Midbrain (tissue), 1 donor: Measurements from ENCODE around the gene TDRD12.

ENCODE experiments used
- DNase-seq: peaks from one replicate; lab custom pipeline; 2025; lab: John Stamatoyannopoulos, UW

Gene TDRD12, protein sequence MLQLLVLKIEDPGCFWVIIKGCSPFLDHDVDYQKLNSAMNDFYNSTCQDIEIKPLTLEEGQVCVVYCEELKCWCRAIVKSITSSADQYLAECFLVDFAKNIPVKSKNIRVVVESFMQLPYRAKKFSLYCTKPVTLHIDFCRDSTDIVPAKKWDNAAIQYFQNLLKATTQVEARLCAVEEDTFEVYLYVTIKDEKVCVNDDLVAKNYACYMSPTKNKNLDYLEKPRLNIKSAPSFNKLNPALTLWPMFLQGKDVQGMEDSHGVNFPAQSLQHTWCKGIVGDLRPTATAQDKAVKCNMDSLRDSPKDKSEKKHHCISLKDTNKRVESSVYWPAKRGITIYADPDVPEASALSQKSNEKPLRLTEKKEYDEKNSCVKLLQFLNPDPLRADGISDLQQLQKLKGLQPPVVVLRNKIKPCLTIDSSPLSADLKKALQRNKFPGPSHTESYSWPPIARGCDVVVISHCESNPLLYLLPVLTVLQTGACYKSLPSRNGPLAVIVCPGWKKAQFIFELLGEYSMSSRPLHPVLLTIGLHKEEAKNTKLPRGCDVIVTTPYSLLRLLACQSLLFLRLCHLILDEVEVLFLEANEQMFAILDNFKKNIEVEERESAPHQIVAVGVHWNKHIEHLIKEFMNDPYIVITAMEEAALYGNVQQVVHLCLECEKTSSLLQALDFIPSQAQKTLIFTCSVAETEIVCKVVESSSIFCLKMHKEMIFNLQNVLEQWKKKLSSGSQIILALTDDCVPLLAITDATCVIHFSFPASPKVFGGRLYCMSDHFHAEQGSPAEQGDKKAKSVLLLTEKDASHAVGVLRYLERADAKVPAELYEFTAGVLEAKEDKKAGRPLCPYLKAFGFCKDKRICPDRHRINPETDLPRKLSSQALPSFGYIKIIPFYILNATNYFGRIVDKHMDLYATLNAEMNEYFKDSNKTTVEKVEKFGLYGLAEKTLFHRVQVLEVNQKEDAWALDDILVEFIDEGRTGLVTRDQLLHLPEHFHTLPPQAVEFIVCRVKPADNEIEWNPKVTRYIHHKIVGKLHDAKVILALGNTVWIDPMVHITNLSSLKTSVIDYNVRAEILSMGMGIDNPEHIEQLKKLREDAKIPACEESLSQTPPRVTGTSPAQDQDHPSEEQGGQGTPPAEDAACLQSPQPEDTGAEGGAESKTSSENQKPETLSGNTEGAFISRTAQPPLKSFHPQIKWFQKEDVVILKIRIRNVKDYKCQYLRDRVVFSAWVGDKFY (N-terminal part only)

DNA sequence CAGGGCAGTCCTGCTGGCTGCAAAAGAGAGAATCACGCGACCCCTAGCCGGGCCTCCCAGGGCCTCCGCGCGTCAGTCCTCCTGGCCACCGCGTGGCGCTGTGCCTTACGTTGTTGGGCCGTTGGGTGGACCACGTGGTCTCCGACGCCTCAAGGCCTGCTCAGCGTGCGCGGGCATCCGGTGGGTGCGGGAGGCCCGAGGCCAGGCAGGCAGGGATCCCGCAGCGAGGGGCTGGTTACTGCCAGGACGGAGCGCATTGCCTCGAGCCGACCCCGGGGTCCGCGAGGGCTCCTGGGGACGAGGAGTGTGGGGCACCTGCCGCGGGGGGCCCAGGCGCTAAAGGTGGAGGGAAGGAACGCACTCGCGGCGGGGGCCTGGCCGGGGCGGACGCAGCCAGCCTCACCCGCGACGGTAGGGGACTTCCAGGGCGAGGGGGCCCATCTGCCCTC, at the start of gene TDRD12:
TSS of gene TDRD12 (plus strand) at position 157 of the 449 bp plus-strand sequence. CDS start 306 bp downstream, outside the sequence.
- DNase-seq, result no peak

DNA sequence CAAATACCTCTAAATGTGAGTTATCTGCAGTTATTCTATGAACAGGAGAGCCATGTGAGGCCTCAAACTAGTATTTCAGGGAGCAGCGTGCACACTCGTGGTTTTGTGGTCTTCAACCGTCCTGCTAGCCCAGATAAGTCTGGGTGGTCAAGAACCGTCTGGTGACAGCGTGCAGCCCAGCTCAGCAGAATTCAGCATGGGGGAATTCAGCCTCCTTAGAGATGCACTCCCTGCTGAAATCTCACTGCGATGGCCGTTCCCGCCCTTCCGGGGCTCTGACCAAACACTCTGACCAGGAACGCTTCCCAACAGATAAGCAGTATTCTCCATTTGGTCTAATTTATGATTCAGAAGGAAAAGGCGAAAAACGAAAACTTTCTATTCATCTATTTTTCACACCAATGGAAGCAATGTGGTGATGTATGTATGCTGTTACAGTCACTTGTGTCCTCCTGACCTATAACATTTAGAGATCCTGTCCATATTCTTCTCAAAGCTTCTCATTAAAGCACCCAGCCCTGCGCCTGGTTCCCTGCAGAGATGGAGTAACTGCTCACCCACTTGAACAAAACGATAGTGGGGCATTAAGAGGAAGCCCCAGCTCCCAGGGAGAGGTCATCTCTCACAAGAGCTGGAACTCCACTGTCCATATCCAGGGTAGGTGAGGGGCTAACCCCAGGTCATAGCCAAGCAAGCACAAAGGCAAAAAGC, 47.5 kb upstream of the TDRD12 start:
- DNase-seq, result no peak

DNA sequence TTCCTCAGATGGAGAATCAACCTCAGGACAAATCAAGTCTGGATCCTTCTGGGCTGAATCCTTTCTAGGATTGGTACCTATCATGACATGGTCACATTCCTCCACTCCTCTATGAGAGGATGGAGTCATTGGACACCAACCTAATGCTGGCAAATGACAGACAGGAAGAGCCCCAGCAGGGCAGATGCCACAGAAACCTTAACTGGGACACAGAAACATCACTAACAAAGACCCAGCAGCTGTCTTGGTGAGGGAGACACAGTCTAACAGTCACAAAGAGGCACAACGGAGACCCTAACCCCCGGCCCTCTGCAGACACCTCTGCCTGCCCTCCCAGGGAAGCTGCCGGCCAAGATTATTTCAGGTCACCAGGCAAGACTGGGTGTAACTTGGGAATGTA, 46.7 kb upstream of the TDRD12 start:
- no peak for DNase-seq

DNA sequence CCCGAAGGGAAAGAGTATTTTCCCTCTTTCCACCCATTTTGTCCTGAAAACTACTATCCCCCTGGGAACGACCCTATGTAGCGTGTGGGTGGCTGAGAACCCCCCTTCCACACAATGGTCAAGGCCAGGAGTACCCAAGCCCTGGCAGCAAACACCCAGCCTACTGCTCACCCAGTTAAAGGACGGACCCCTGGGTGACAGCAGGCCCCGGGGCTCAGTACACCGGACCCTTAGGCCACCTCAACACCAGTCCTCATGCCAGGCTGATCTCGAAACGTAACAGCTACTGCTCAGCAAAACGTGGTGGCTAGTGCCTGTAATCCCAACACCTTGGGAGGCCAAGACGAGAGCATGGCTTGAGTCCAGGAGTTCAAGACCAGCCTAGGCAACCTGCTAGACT, 46.0 kb upstream of the TDRD12 start:
- DNase-seq, result no peak

DNA sequence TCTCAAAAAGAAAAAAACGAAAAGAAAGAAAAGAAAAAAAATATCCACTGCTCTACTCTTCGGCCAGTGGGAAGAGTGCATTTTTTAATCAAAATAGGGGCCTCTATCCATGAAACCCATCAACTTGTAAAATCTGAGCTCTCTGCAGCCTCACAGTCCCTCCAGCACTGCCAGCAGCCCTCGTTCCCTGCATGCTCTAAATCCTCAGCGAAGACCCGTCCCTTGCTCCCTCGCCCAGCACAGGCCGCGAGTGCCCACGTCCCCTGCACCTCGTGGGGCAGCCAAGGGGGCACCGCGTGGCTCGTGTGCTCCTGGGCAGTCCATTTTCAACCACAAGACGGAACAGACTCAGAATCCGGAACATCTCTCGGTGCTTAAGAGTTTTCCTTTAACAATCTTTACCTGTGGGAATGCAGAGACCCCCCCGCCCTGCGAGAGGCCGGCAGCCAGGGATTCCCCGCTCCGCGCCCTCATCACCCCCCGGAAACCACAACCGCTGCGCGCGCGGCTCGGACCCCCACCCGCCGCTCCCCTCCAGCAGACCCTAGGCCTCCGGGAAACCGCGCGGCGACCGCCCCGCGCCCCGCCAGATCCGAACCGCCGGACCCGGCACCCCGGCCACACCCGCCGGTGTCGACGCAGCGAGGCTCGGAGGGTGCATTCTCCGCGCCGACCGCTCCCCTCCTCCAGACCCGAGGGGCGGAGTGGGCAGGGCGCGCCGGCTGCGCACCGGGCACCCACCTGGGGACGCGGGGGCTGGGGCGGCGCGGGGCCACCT, 45.2 kb upstream of the TDRD12 start:
- peak; percentile 4 for DNase-seq

DNA sequence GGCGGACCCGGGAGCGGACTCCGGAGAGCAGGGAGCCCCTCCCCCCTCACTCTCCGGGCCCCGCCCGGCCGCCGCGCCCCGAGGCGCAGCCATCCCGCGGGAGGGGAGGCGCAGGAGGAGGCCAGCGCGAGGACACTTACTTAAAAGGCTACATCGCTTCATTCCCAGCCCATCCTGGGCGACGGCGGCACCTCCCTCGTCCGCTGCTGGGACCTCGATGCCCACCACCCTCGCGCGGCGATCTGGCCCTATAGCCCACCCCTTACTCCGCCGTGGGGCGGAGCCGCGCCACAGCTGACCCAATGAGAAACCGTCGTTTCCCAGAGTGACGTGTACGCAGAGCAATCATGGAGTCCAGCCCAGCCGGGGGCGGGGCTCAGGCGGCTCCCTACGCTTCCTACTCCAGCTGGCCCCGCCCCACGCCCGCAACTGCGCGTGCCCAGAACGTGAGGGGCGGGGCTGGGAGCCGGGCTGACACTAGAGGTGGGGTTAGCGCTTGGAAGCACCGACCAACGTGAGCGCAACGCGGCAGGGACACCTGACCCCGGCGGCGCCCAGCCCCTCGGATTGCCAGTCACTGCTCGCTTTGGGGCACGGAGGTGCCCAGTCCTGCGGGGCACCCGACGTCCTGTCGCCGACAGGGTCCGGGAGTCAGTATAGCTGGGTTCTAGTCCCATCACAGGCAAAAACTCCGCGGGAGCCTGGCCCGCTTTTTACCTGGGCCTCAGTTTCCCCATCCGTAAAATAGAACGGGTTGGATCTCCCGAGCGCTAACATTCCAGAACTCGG, 44.4 kb upstream of the TDRD12 start, which contains the start of gene ANKRD27:
TSS of gene ANKRD27 (minus strand) at position 250 of the 789 bp plus-strand sequence. CDS start 16,165 bp downstream, outside the sequence.
- DNase-seq, result peak; percentile 99

DNA sequence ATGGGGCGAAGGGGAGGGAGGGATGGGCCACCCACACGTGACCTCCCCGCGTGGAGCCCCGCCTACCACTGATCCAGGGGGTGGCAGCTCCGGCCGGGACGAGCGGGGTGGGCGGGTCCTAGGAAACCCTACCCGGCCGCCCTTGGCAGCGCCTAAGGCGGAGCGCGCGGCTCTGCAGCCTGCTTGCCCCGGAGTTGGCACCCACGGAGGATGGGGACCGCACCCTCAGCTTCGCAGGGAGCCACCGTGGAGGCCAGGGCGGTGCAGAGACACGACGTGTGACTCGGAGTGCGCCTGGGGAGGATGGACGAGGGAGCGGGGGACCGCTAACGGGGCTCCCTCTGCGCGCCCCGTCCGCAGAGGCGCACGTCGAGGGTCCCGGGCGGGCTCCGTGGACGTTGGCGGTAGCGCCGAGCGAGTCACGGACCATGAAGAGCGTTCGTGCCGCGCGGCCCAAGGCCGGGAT, 43.8 kb upstream of the TDRD12 start, which contains the start of gene RGS9BP:
TSS of gene RGS9BP (plus strand) at position 129 of the 466 bp plus-strand sequence. CDS start 416 bp downstream, outside the sequence.
- DNase-seq, result peak; percentile 69

DNA sequence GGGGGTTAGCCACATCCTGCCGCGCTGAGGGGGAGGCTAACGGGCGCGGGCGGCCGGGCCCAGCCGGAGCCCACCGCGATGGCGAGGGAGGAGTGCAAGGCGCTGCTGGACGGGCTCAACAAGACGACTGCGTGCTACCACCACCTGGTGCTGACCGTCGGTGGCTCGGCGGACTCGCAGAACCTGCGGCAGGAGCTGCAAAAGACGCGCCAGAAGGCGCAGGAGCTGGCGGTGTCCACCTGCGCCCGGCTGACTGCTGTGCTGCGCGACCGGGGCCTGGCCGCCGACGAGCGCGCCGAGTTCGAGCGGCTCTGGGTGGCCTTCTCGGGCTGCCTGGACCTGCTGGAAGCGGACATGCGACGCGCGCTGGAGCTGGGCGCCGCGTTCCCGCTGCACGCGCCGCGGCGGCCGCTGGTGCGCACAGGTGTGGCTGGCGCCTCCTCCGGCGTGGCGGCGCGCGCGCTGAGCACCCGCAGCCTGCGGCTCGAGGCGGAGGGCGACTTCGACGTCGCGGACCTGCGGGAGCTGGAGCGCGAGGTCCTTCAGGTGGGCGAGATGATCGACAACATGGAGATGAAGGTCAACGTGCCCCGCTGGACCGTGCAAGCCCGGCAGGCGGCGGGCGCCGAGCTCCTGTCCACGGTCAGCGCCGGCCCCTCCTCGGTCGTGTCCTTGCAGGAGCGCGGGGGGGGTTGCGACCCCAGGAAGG, 43.2 kb upstream of the TDRD12 start:
- DNase-seq, result no peak

DNA sequence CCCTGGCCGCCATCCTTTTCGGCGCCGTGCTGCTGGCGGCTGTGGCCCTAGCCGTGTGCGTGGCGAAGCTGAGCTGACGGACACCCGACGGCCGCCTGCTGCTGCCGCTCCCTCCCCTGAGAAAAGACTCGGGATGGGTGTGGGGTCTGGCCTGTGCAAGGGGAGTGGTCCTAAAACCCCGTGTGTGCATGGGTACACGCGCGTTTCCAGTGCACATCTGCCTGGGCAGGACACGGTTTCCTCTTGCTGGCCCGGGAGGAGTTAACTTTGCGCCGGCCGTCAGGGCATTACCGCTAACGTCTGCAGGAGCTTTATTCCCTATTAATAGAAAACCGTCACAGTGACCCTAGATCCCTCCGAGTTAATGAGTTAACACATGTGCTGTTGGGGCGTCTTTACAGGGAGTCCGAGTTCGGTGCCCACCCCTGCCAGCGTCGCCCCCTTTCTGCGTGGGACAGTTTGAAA, 42.6 kb upstream of the TDRD12 start:
- no peak for DNase-seq

DNA sequence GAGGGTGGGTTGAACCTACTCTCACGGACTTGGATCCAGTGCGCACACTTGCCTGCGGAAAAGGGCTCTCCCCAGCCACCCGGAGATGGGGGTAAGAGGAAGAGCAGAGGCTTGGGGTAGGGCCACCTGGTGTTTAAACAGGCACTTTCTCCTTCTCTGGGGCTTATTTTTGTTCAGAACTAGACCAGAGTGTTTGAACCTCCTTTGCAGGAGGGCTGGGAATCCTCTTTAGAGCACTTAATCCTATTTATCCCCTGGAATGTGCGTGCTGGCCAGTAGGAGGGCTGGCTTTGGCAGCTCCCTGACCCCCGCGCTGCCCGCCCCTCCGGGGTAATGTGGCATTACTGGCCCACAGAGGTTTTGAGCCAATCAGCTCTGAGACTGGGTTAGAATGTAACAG, 41.9 kb upstream of the TDRD12 start:
- no peak for DNase-seq

DNA sequence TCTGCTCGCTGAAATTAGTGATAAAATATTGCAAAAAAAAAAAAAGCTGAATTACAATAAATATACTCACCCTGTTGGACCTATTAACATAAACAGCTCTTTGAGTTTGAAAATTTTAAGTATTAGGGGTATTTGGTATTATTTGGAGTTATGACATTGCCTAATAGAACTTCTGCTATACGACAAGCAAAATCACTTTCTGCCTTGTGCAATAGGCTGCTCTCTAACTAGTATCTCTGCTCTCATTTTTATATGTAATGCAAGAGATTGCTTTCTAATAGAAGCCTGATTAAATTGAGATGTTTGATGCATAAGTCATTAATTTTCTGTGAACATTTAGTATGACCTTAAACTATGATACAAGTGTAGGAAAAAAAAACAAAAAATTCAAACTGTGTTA, 38.6 kb upstream of the TDRD12 start:
- no peak for DNase-seq

DNA sequence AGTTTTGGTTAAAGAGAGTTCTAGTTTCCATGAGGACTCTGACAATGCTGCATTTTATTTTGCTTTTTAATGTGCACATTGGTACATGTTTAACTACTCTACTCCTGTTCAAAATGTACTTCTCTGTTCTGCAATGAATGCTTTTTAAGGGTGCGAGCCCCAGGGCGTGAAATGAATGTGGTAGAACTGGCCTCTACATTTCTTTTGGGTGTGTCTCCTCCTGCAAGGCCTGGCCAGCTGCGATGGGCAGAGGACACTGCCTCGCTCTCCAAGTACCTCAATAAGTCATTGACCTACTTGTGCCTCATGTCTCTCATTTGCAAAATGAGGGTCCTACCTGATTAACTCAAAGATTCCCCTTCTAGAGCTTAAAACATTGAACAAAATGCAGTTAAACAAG, 37.2 kb upstream of the TDRD12 start:
- DNase-seq, result no peak

DNA sequence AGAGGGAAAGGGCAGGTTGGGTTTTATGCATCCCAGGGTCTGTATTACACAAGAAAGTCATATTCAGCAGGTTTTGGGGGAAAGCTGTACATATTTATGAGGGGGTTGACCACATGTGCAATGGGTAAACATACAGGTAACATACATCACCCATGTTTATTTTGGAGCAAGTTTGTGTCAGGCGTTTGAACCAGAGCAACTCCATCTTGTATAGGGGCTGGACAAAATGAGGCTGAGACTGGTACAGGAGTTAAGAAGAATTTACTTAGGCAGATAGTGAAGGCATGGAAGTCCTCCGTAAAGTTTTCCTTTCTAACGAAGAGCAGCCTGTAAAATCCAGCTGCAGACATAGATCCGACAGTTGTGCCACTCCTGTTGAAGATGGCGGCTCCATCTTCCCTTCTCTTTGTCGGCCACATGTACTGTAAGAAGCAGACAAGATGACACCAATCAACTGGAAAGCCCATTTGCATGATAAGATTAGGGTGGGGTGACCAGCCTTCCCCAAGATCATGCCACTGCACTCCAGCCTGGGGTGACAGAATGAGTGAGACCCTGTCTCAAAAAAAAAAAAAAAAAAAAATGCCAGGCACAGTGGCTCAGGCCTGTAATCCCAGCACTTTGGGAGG, 32.6 kb upstream of the TDRD12 start:
- no peak for DNase-seq

DNA sequence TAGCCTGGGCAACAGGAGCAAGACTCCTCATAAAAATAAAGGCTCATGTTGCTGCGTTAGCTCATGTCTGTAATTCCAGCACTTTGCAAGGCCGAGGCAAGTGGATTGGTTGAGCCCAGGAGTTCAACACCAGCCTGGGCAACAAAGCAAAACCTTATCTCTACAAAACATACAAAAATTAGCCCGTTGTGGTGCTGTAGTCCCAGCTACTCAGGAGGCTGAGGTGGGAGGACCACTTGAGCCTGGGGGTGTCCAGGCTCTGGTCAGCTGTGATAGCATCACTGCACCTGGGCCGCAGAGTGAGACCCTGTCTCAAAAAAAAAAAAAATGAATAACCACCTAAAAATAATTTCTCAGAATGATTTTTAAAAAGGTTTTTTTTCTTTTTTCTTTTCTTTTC, 31.9 kb upstream of the TDRD12 start:
- DNase-seq, result no peak

DNA sequence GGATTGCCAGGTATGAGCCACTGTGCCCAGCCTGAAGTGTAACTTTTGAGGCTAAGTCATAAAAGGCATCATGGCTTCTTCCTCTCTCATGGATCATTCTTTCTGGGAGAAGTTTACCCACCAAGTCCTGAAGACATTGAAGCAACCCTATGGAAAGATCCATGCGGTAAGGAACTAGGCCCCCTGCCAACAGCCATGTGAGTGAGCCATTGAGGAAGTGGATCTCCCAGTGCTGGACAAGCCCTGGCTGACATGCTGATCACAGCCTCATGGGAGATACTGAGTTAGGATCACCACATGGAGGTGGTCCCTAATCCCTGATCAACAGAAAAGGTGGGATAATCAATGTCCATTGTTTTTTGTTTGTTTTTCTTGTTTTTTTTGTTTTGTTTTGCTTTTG, 31.3 kb upstream of the TDRD12 start:
- no peak for DNase-seq

DNA sequence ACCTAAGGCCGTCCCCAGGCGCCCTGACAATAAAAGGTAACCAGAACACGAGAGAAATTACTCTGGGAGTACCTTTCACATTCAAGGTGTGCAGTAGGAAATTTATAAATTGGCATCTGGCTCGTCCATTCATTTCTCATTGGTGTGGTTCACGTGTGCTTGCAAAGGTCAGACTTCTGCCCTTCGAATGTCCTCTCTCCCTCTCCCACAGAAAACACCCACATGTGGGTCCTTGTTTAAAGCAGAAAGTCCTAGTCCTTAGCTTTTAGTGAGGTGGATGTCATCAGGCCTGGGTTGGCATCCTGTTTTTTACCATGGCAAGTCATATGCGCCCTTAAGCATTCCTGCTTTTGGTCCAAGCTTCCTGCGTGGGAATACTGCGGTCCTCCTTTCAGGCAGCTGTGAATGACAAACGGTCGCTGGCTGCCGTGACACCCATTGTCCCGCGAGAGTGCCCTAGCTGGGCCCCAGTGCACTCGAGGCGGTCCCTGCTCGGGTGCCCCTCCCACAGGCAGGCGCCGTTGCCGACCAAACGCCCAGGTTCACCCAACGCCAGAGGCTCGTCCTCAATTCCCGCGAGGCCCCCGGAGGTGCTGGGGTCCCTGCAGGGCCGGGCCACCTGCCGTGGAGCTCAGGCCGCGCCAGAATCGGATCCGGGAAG, 28.1 kb upstream of the TDRD12 start, which contains the start of gene NUDT19:
TSS of gene NUDT19 (plus strand) at position 531 of the 661 bp plus-strand sequence. CDS start 140 bp downstream, outside the sequence.
- DNase-seq, result peak; percentile 86

DNA sequence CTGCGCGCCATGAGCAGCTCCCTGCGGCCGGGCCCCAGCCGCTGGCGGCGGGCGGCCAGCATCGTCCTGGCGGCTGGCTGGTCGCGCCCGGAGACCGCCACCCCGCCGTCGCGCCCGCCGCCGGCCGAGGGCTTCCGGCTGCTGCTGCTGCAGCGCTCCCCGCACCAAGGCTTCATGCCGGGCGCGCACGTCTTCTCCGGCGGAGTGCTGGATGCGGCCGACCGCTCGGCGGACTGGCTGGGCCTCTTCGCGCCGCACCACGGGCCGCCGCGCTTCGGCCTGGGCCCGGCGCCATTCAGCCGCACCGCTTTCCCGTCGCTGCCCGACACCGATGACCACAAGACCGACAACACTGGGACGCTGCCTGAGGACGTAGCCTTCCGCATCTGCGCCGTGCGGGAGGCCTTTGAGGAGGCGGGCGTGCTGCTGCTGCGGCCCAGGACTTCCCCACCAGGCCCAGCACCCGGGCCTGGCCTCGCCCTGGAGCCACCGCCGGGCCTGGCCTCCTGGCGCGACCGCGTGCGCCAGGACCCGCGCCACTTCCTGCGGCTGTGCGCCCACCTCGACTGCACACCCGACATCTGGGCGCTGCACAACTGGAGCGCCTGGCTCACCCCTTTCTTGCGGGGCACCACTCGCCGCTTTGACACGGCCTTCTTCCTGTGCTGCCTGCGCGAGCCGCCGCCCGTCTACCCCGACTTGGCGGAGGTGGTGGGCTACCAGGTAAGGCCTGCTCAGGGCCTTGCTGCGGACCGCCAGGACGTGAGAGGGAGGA, 27.4 kb upstream of the TDRD12 start:
- peak; percentile 42 for DNase-seq
